Activated T-cell treated with anti-CD3 and anti-CD28 coated beads for 24 hours (primary cell): ENCODE measurements around the gene MARCHF10.

Source experiments
- DNase-seq: peaks from one replicate; pipeline ENCODE4 v3.0.0-alpha.2; 2020; ENCODE audit warnings: low read depth

MARCHF10 gene

DNA sequence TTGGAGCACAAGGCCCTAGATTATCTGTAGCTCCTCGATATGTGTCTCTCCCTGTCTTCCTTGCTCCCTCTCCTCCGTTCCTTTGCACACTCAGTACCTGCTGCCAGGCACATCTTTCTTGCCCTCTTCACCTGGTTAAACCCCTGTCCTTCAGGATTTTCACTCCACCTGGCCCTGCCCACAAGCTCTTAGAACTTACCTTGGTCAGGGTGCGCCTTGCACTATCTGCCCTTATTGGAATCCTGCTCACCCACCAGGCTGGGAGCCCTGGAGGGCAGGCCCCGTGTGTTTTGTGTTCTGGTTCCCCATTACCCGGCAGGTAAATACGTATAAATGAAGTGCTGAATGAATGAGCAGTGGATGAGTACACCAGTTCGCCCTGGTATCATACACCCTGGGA, 54.6 kb downstream of the MARCHF10 start:
- no peak for DNase-seq

DNA sequence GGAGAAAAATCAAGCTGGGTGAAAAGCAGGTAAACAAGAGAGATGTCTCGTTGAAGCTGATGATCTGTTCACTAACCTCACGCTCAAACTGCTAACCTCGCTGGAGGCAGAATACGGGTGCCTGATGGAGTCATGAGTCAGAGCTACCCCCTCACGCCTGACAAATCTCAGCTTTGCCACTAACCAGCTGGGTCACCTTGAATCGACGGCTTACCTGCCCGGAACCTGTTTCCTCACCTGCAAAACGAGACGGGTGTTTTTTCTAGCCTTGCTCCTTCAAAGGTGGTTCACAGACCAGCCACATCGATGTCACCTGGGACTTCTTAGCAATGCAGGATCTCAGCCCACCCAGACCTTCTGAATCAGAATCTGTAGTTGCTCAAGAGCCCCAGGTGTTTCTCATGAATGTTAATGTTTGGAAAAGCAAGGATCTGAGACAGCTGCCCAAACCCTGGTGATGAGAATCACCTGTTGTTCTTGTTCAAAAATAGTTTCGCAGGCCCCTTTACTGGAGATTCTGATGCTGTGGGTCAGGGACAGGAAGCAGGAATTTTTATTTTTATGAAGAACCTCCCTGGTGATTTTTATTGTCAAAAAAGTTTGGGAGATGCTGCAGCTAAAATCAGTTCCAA, 56.9 kb downstream of the MARCHF10 start:
- DNase-seq: no peak

DNA sequence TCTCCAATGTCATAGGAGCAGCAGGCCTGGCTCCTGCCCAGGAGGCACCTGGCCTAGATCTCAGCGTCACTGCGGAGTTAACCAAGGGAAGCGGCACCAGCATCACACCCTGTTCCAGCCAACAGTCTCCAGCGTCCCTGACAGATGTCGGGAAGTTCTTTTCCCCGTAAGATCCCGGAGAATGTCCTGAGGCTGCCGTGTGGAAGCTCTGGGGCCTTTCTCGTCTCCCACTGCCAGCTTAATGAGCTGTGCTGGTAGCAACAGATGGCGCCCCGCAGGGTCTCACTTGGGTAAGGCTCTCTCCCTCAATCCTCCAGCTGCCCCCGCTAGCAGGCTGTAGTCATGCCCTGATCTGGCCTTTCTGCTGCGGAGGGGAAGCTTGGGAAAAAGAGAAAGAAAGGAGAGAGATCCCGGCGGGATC, 57.5 kb downstream of the MARCHF10 start:
- no peak for DNase-seq

DNA sequence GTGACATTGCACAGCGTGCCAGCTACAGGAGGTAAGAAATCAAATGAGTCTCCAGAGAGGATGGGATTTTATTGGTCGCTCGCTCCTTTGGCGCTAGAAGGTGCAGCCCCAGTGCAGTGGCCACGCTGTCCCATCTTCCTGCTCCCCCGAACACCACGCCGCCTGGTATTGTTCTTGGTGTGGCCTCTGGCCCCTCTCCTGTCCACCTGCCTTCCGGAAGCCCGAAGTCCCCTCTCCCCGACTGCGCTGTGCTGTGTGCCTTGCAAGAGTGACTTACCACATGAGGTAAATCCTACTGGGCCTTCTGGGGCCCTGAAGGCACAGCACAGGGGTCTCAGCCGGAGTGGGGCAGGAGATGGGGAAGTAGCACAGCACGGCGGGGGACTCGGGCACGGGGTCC, 58.2 kb downstream of the MARCHF10 start:
- DNase-seq: no peak

DNA sequence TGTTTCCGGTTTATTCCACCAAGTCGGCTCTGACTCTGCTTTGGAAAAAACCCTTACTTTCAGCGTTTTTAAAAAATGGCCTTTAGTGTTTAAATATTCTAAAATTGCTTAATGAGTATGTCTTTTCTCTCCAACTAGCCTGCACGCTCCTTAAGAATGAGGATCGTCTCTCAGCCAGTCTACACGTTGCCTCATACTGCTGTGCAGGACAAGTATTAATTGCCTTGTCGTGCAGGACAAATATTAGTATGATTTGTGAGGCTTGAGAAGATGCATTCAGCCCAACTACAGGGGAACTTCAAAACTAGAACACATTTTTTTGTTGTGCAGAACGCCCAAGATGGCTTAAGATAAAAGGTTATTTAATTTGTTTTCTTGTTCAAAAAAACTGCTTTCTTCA, 61.2 kb downstream of the MARCHF10 start:
- no peak for DNase-seq

DNA sequence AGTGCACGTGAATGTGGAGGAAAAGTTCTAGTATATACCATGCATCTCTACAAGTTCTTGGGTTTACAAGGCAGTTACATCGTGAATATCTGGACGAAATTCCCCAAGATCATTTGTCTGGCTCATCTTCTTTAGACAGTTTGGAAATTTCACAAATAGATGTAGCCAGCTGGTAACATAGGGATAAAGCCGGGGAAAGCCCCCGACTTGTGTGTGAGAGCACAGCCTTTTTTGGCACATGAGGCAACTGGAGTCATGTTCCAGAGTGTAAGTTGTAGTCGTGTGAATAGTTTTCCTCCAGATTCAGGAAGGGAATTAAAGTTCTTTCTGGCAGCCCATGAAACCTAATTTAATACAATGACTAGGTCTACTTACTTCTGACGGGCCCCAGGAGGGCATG, 62.3 kb downstream of the MARCHF10 start:
- DNase-seq: no peak

DNA sequence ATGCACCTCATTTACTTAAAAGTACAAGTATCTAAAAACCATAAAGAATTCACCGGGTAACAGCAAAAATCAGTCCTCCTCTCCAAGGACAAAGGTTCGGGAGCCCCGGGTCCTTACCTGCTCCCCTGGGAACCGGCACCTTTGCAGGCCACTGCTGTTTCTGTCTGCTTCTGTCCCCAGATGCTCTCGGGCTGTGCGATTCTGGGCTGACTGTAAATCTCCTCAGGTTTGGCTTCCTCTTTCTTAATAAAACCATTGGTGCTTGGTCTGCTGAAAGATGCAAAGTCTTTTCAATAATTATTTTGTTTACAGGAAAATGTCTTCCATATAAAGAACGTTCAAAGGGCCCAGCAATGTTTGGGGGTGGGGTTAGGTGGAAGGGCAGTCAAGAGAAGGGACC, 63.9 kb downstream of the MARCHF10 start:
- no peak for DNase-seq

DNA sequence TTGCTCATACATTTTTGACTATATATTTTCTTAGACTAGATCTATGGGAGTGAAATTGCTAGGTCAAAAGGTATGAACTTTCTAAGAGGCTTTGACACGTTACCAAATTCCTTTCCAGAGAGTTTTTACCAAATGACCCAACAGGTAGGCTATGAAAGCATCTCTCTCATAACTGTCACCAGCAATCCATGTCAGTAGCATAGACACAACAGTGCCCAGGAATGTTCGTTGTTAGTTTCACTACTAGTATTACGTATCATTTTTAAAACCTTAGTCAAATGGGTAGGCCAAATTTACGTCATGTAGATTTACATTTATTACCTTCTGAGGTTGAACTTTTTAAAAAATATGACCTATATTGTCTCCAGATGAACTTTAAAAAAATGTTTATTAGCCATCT, 66.8 kb downstream of the MARCHF10 start:
- no peak for DNase-seq

DNA sequence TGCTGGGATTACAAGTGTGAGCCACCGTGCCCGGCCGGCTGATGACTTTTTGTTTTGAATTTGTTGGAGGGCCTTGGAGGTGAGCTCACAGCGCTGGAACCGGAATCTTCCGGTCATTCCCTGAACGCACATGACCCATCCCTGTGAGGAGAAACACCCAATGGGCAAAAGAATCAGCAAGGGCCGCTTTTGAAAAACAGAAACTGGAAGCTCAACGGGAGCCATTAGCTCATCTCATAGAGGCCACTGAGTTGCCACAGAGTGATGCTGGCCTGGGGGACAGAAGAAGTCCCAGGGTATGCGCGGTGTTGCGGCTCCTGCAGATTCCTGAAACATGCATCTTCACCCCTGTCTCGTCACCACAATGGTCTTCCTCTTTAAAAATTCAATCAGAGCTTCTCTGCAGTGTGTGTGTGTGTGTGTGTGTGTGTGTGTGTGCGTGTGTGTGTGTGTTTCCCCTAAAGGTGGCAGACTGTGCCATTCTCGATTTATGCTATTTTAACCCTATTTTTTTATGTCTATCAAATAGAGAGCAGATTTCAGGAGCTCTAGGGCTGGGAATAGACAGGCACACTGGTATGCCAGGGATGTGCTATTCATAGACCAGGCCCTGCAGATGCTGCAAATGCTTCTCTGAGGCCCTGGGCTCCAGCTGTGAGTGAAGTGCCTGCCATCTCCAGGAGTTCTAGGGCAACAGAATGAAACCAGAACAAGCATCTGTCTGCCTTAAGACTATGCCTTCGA, 68.3 kb downstream of the MARCHF10 start:
- no peak for DNase-seq

DNA sequence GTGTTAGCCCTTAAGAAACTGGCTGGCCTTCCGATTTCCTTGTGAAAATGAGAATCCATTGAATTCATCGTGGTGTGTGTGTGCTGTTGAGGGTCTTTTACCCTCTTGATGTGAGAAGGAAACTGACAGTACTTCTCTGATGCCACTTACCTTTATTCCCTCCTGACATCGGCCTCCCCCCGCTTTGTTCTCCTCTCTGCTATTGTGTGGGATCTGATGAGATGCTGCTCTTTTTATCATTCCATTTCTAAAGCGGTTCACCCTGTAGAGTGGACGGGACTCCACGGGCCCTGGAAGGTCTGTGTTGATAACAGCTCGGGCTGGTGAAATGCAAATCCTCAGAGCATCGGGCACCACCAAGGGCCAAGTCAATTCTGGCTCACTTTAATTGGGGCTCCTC, 69.8 kb downstream of the MARCHF10 start:
- DNase-seq: no peak

DNA sequence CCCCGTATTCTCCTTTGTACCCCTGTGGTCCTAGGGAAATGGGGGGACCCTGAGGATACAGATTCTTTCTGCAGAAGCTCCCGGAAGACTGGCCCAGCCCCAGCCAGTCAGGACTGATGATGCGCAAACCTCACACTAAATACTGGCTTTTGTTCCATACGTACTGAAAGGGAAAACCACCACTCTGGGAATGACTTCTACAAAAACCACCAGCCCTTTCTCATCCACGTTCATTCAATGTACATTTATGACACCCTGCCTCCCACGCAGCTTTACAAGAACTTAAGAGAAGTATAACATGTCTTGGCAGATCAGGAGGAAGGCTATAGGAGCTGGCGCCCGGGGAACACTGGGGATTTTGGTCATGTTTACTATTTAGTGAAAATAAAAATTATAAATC, 70.6 kb downstream of the MARCHF10 start:
- DNase-seq: peak; percentile 17

DNA sequence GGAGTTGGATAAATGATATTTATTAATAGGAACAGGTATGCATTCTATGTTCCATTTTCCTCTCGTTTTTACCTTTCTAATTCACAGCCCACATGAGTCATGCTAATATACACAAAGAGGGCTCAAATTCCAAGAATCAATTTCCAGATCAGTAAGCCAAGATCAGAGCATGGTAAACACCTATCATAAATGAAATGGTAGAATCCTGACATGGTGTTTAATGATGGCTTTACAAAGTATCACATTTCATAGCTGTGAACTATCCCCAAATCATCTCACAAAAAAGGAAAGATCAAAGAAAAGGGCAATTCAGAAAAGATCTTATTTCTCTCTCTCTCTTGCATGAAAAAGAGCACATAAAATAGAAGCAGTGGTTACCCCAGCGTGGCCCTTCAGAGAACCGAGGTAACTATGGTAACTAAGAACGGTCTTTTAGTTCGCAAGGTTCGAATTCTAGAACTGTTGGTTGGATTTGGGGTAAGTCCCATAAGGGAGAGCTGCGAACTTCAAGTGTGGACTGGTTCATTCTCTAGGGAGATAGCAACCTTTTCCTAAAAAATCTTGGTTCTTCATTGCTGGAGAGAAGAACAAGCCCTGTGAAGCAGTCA, 73.0 kb downstream of the MARCHF10 start:
- no peak for DNase-seq

DNA sequence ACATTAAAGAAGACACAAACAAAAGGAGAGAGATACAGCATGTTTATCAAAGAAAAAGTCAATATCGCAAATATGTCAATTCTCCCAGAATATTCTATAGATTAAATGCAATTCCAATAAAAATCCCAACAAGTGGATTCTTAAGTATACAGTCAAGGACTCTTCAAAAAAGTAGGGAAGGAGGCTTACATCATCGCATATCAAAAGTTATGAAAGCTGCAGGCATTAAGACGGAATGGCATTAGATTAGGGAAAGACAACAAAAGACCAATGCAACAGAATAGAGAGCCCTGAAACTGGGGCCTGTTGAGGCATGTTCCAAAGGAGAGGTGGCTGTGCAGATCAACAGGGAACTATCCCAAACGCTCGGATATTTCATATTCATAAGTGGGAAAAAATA, 76.0 kb downstream of the MARCHF10 start:
- no peak for DNase-seq

DNA sequence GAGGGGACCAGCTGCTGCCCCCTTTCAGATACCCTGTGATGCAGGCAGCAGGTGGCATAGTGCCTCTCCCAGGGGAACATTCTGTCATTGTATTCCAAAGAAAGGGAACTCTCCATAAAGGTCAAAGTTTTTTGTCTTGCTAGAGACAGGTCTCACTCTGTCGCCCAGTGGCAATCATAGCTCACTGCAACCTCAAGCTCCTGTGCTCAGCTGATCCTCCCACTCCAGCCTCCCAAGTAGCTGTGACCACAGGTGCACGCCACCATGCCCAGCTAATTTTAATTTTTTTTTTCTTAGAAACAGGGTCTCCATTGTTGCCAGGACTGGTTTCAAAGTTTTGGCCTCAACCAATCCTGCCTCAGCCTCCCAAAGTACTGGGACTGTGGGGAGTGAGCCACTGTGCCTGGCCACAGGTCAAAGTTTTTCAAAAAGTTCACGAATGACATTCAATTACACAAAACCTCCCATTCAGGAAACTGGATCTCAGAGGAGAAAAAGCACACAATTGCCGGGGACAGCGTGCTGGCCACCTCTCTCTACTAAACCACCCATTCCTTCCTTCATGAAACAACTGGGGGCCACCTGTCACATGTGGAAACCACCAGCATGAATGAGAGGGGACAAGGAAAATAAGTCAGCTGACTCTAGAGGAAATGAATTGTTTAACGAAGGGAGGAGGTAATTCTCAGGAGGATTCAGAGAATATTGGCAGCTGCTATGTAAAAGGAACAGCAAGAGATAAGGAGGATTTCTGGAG, 80.0 kb downstream of the MARCHF10 start:
- no peak for DNase-seq

DNA sequence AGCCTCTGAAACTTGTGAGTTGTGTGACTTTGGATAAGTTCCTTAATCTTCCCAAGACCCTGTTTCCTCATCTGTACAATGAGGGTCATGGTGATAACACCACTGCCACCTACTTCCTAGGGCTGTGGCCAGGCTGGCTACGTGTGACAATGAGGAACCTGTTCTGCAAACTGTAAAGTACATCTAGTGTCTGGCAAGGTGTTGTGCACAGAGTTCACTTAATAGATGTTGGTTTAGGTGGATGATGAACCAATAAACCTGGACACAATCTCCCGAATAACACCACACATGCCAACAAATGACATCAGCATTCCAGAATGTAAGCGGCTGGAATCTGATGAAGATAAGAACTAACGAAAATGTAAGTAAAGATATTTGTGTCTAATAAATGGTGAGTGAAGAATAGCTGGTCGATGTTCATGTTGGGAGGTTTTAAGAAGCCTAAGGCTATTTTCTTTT, 82.3 kb downstream of the MARCHF10 start:
- no peak for DNase-seq

DNA sequence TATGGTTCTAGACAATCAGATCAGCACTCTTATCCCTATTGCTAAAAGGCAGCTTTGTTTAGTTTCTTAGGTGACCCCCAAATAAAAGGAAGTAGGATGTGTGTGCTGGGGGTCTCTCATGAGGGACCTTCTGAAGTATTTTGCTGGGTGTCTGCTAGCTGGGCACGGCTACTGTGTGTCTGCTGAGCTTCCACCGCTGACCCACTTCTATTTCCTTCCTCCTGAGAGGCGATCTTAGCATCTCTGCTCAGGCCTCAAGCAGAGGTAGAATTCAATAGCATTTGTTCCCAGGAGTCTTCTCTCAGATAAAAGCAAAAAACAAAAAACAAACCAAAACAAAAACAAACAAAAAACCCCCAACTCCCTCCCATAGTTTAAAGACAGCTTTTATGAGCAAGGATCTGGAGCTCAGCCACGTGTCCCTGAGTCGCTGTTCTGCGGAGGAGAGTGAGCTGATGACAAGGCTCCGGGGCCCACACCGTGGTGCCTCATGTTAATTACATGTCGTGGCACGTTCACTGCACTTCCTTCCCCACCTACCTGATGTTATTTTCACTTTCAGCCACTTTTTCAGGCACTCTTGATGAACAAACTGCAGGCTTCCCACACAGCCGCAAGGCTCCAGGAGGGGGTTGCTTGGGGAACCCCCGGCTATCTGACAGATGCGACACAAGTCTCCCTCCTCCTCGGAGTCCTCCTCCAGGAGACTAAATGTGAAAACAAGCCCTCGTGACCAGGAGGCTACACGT, 83.5 kb downstream of the MARCHF10 start:
- DNase-seq: peak; percentile 79

DNA sequence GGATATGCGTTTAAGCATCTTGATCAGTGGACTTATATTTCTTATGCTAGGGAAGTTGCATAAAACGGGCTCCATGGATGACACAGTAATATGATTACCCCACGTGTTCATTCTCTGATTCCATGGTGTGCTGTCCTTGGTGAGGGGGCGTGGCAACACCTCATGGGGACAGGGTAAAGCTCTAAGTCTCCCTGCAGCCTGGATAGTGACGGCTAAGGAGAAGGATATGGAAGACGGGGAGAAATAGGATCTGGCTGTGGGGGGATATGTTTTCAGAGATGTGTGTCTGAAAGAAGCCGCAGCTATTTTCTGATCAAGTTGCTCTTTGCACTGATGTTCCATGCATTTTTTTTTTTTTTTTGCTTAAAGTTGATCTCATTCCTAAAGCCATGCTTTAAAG, 84.3 kb downstream of the MARCHF10 start:
- DNase-seq: no peak

DNA sequence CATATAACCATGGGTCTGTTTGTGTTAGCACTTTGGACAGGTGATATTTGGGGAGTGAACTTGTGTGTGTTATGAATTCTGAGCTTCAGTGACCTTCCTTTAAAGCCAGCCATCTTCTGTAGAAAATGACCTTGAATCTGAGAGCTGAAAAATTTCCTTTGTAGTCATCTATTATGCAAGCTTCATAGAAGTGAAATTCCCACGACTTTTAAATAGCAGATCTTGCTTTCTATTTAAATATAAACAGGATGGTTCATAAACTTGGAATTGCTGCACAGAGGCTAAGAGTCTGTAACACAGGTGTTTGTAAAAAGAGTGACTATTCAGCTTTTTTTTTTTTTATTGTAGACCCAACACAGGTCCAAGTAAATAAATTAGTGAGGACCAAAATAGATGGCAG, 85.5 kb downstream of the MARCHF10 start:
- no peak for DNase-seq

DNA sequence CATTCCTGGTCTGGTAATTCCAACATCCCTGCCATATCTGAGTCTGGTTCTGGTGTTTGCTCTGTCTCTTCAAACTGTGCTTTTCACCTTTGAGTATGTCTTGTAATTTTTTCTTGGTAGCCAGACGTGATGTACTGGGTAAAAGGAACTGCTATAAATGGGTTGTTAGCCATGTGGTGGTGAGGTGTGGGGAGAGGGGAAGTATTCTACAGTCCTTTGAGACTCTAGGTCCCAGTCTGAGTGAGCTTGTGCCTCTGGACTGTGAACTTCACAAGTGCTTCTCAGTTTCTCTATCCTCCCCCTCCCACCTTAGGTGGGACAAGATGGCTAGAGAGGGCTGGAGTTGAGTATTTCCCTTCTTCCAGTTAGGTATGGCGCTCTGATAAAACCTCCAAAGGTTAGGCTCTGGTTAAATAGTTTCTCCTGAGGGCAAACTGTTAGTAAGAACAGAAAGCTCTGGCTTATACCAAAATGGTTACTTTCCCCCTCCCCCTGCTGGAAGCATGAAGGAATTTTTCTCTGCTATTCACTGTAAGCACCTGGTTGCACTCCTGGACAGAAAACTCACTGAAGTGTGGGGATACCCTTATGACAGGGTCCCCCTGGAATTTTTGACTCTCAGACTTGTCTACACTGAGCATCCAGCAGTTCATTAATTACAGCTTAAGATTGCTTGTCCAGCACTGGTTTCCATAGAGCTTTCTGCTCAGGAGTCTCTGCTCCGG, 87.8 kb downstream of the MARCHF10 start:
- no peak for DNase-seq

DNA sequence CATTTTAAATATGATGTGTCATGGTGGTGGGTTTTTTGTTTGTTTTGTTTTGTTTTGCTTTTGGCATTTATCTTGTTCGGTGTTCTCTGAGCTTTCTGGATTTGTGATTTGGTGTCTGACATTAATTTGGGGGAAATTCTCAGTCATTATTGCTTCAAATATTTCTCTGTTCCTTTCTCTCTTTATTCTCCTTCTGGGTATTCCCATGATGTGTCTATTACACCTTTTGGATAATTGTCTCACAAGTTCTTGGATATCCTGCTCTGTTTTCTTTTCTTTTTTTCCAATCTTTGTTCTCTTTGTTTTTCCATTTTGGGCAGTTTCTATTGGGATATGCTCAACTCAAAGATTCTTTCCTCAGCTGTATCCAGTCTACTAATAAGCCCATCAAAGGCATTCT, 88.5 kb downstream of the MARCHF10 start:
- no peak for DNase-seq

DNA sequence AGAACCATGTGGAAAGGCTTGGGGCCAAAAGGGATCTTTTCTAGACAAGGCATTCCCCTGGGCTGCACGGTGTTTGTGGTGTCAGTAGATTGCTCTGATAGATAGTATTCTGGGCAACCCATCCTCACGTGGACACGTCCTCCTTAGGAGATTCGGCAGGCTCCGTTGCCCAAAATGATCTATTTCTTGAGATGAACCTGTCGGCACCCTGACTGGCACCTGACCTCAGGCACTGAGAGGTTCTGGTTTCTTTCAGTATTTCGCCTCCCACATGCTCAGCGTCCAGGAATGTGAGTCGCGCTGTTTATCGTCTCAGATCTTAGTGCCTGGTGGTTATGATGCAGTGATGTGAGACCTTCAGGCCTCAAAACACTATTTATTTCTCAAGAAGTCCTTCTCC, 89.7 kb downstream of the MARCHF10 start:
- DNase-seq: peak; percentile 31
